K562 (cell line): ENCODE results near the gene EXOG. TPM values are rescaled to one million over a fixed set of nuclear protein-coding genes. Genes with fewer than 3 reads are reported as not detected.

Experiments used
- ATAC-seq: fragments of 200-7000 bp; cut with Tn5 transposase; 3 replicates; pipeline ENCODE4 v1.9.1; 2020; ENCODE audit warnings: moderate library complexity
- Bru-seq: library from RNA; stranded (reverse); fragments of 400-500 nt; gene quantifications from one replicate; lab custom pipeline; 2021; lab: Mats Ljungman, UMichigan
- BruChase-seq, 2 experiments: library from RNA; stranded (reverse); fragments of 400-500 nt; gene quantifications; one replicate each; lab custom pipeline; 2021; lab: Mats Ljungman, UMichigan
- BruUV-seq: library from RNA; stranded (reverse); fragments of 400-500 nt; replicated peaks from 2 replicates; lab custom pipeline; 2021; lab: Mats Ljungman, UMichigan
- CTCF ChIA-PET: fragments of 300-600 bp; formaldehyde crosslinking; extraction: SDS; loops from one replicate; lab custom pipeline; 2021; ENCODE audit warnings: low intra/inter-chr PET ratio; lab: Yijun Ruan, JAX
- POLR2A ChIA-PET: fragments of 300-600, 350-650 bp; sonication (Branson Sonifier 250); formaldehyde crosslinking; extraction: SDS; loops from one replicate; lab custom pipeline; 2021; ENCODE audit warnings: antibody characterized with exemption, inconsistent platforms; lab: Yijun Ruan, JAX
- DNase-seq, 4 experiments: peaks; one replicate each; pipeline versions ENCODE4 v3.0.0 to v3.0.0-alpha.2; 2011 to 2018; ENCODE audit warnings: low spot score in 3 of 4, mixed read lengths in 3 of 4; ENCODE audit errors: extremely low read depth in 1 of 4
- FAIRE-seq: peaks from 2 replicates; lab custom pipeline; 2011; peaks lifted over from hg19 to GRCh38; lab: Jason Lieb, UNC
- H2AFZ ChIP-seq: 2 replicates; pipeline ENCODE4 v1.6.0; 2011; ENCODE audit warnings: low read depth, low read length, control low read depth, inconsistent platforms
- H3K27ac ChIP-seq: fragments of 200-600 bp; 3 replicates; pipeline ENCODE4 v1.8.0; 2011; ENCODE audit warnings: low read depth, mild to moderate bottlenecking, control low read depth, inconsistent platforms, low read length, moderate library complexity, mixed read lengths; ENCODE audit errors: extremely low read depth
- H3K27me3 ChIP-seq, 2 experiments: fragments of 300-600 bp in 1 of 2; 2 replicates in 1 of 2; 3 replicates in 1 of 2; pipeline versions ENCODE4 v1.6.0 to v1.8.0; 2011; ENCODE audit warnings: inconsistent platforms in 2 of 2, low read length in 2 of 2, mild to moderate bottlenecking in 1 of 2, mixed read lengths in 1 of 2, moderate library complexity in 1 of 2; ENCODE audit not compliant: control insufficient read depth in 2 of 2, insufficient read depth in 2 of 2
- H3K36me3 ChIP-seq: fragments of 300-600 bp; 3 replicates; pipeline ENCODE4 v1.8.0; 2011; ENCODE audit warnings: mild to moderate bottlenecking, low read length, inconsistent platforms; ENCODE audit not compliant: control insufficient read depth, insufficient read depth
- H3K4me1 ChIP-seq, 2 experiments: fragments of 200-600 bp in 1 of 2; replicated peaks in 1 of 2; 2 replicates in 1 of 2; 3 replicates in 1 of 2; pipeline versions ENCODE4 v1.5.1 to v1.8.0; 2011; ENCODE audit warnings: inconsistent platforms in 2 of 2, low read length in 2 of 2, mild to moderate bottlenecking in 1 of 2, mixed read lengths in 1 of 2, moderate library complexity in 1 of 2; ENCODE audit not compliant: control insufficient read depth in 2 of 2, insufficient read depth in 2 of 2
- H3K4me2 ChIP-seq: 2 replicates; pipeline ENCODE4 v1.6.1; 2011; ENCODE audit warnings: low read length, control low read depth, inconsistent platforms, mixed read lengths; ENCODE audit not compliant: insufficient read depth
- H3K4me3 ChIP-seq: fragments of 200-600 bp; sonication (generic), shearing (Covaris generic); 2 replicates; pipeline ENCODE4 v1.5.1; 2016; ENCODE audit warnings: control low read depth, inconsistent platforms
- H3K79me2 ChIP-seq: fragments of 200-600 bp; 3 replicates; pipeline ENCODE4 v1.8.0; 2011; ENCODE audit warnings: low read length, inconsistent platforms; ENCODE audit not compliant: control insufficient read depth, insufficient read depth
- H3K9ac ChIP-seq, 2 experiments: 2 replicates each; pipeline versions ENCODE4 v1.6.0 to v1.6.1; 2011; ENCODE audit warnings: low read depth in 2 of 2, low read length in 2 of 2, control low read depth in 1 of 2, inconsistent platforms in 1 of 2, mild to moderate bottlenecking in 1 of 2, mixed read lengths in 1 of 2; ENCODE audit not compliant: insufficient read depth in 1 of 2
- H3K9me1 ChIP-seq: one replicate; pipeline ENCODE4 v1.6.0; 2011; ENCODE audit warnings: inconsistent platforms, mild to moderate bottlenecking, low read length, moderate library complexity; ENCODE audit not compliant: control insufficient read depth, insufficient read depth
- H3K9me3 ChIP-seq: replicated peaks from 2 replicates; pipeline ENCODE4 v1.5.1; 2011; ENCODE audit warnings: low read depth, low read length, inconsistent platforms; ENCODE audit not compliant: control insufficient read depth, insufficient read depth
- H4K20me1 ChIP-seq: replicated peaks from 2 replicates; pipeline ENCODE4 v1.6.1; 2011; ENCODE audit warnings: low read length, inconsistent platforms, mixed read lengths; ENCODE audit not compliant: control insufficient read depth, insufficient read depth
- KLF6 ChIP-seq: fragments of 250-450 bp; sonication (Bioruptor Pico); IDR thresholded peaks from 2 replicates; pipeline ENCODE4 v1.4.0; 2020; ENCODE audit warnings: mild to moderate bottlenecking, moderate library complexity, borderline replicate concordance
- TEAD1 ChIP-seq, 2 experiments: fragments of 450-650 bp in 1 of 2; sonication (generic) in 1 of 2; formaldehyde crosslinking; IDR thresholded peaks; 2 replicates each; pipeline versions ENCODE4 v1.4.0 to v1.8.0; 2020 to 2022; ENCODE audit warnings: mild to moderate bottlenecking in 2 of 2, missing genetic modification reagents in 1 of 2
- WGBS: fragments of 100-300 bp; shearing (Covaris generic); methylation state at CpG from one replicate; pipeline ENCODE4 v1.1.6; 2016; ENCODE audit warnings: low coverage, mixed read lengths; ENCODE audit not compliant: insufficient coverage; ENCODE audit errors: missing lambda C conversion rate; 5-methylcytosine and 5-hydroxymethylcytosine counted together
- in situ Hi-C: fragments of 300-500 bp; cut with MboI; formaldehyde crosslinking; loops from 4 replicates; pipeline ENCODE4 v1.15.0; 2018; ENCODE audit warnings: inconsistent platforms, mixed read lengths
- intact Hi-C: fragments of 100-400 bp; cut with micrococcal nuclease; formaldehyde crosslinking; loops from 2 replicates; pipeline ENCODE4 v1.14.2; 2022
- long read RNA-seq, 3 experiments: library from polyadenylated mRNA in 2 of 3; library from RNA in 1 of 3; unstranded in 2 of 3; stranded (forward) in 1 of 3; transcript quantifications; one replicate each; pipeline ENCODE4 v2.0.0, GENCODE V29; 2019 to 2022
- polyA minus RNA-seq, 3 experiments: library from RNA; depleted of rRNA, polyadenylated mRNA; stranded (reverse); fragments of >200 nt; gene quantifications; 2 replicates each; pipeline ENCODE4 v1.2.3, GENCODE V29; 2011
- polyA plus RNA-seq, 8 experiments: library from polyadenylated mRNA; depleted of rRNA in 4 of 8; stranded (reverse) in 5 of 8; unstranded in 3 of 8; fragments of >200 nt; fragmentation: Nextera tagmentation in 2 of 8; fragmentation: Illumina TruSeq in 1 of 8; extraction: Ambion mirVana in 2 of 8; extraction: Trizol in 1 of 8; gene quantifications; 2 replicates each; pipeline versions ENCODE4 v1.2.1 to v1.2.3, GENCODE V29; 2011 to 2014; ENCODE audit warnings: inconsistent platforms in 1 of 8, missing spikeins in 1 of 8
- total RNA-seq, 7 experiments: library from RNA; depleted of rRNA in 6 of 7; stranded (reverse); fragments of >200 nt in 6 of 7; fragmentation: Illumina TruSeq in 2 of 7; extraction: Trizol in 2 of 7; gene quantifications; 2 replicates each; pipeline versions ENCODE4 v1.2.1 to v1.2.3, GENCODE V29; 2011 to 2021; ENCODE audit warnings: low replicate concordance in 1 of 7
- TF ChIP-seq, protein P1 (sequence below), 3 experiments: fragments of 200-800 bp in 1 of 3; fragments of 250-450 bp in 1 of 3; fragments of 450-650 bp in 1 of 3; sonication (Bioruptor Pico) in 1 of 3; sonication (Bioruptor generic) in 1 of 3; formaldehyde crosslinking in 1 of 3; IDR thresholded peaks; 2 replicates each; pipeline versions ENCODE4 v1.6.1 to v1.8.0; 2016 to 2022; ENCODE audit warnings: mild to moderate bottlenecking in 2 of 3, missing genetic modification characterization in 2 of 3, missing compliant biosample characterization in 1 of 3, moderate library complexity in 1 of 3
- TF ChIP-seq, protein P2 (sequence below), 2 experiments: IDR thresholded peaks; 2 replicates each; pipeline ENCODE4 v1.6.1; 2011; ENCODE audit warnings: borderline replicate concordance in 1 of 2, control low read depth in 1 of 2, low read depth in 1 of 2, low read length in 1 of 2, mild to moderate bottlenecking in 1 of 2, mixed read lengths in 1 of 2, moderate library complexity in 1 of 2; ENCODE audit not compliant: insufficient read depth in 1 of 2, insufficient read length in 1 of 2, poor library complexity in 1 of 2, severe bottlenecking in 1 of 2; ENCODE audit errors: extremely low read depth in 1 of 2

The EXOG gene, protein sequence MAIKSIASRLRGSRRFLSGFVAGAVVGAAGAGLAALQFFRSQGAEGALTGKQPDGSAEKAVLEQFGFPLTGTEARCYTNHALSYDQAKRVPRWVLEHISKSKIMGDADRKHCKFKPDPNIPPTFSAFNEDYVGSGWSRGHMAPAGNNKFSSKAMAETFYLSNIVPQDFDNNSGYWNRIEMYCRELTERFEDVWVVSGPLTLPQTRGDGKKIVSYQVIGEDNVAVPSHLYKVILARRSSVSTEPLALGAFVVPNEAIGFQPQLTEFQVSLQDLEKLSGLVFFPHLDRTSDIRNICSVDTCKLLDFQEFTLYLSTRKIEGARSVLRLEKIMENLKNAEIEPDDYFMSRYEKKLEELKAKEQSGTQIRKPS
- 28.1 and 64.0 TPM in 2 replicates for total RNA-seq (2011; cell fraction: chromatin; rRNA removed; ENCODE audit: low replicate concordance)
- 10.8 and 13.6 TPM in 2 replicates for total RNA-seq (2011; cell fraction: nucleolus; rRNA removed)
- 32.4 and 55.4 TPM in 2 replicates for total RNA-seq (2011; cell fraction: nucleoplasm; rRNA removed)
- total RNA-seq (2014; rRNA removed) (9.9 and 10.8 TPM in 2 replicates), total RNA-seq (2014; rRNA removed; fragmentation: Illumina TruSeq; extraction: Trizol) (16.3 and 18.1 TPM in 2 replicates), total RNA-seq (2015; rRNA removed; fragmentation: Illumina TruSeq; extraction: Trizol) (13.6 and 15.7 TPM in 2 replicates), total RNA-seq (2021) (14.4 and 14.5 TPM in 2 replicates), polyA plus RNA-seq (2011; rRNA removed) (12.0 and 16.9 TPM in 2 replicates), polyA plus RNA-seq (2014; fragmentation: Illumina TruSeq; extraction: Trizol) (13.4 and 13.9 TPM in 2 replicates), polyA plus RNA-seq (2014; fragmentation: Nextera tagmentation; extraction: Ambion mirVana) (10 to 100 TPM; 13.1 to 21.7 TPM), polyA plus RNA-seq (2014; rRNA removed) (12.9 and 14.8 TPM in 2 replicates), polyA minus RNA-seq (2011; rRNA and poly(A)+ RNA removed) (12.5 and 13.5 TPM in 2 replicates), Bru-seq, nascent RNA (percentile 74 among the genes with signal in this experiment), BruChase-seq, experiment 1, labeled RNA remaining after a 2-hour chase (percentile 76 among the genes with signal in this experiment), BruChase-seq, experiment 2, labeled RNA remaining after a 6-hour chase (percentile 71 among the genes with signal in this experiment)
- 4.1 and 8.2 TPM in 2 replicates for polyA plus RNA-seq (2011; cell fraction: cytosol; rRNA removed)
- polyA plus RNA-seq (2011; cell fraction: nucleus; rRNA removed) = 16.3 and 16.8 TPM in 2 replicates
- polyA plus RNA-seq (2012) = 10.1 and 10.2 TPM in 2 replicates
- 3.7 and 5.8 TPM in 2 replicates for polyA minus RNA-seq (2011; cell fraction: cytosol; rRNA and poly(A)+ RNA removed)
- 8.1 and 12.7 TPM in 2 replicates for polyA minus RNA-seq (2011; cell fraction: nucleus; rRNA and poly(A)+ RNA removed)
- long read RNA-seq, experiment 1, partial matches to known transcripts = 1 of 25 reads
- long read RNA-seq, experiment 1, other reads (novel, unspliced or antisense) = 20 of 25 reads
- long read RNA-seq, experiment 2, partial matches to known transcripts = 1 of 10 reads
- long read RNA-seq, experiment 2, other reads (novel, unspliced or antisense) = 6 of 10 reads
- long read RNA-seq, experiment 3, partial matches to known transcripts = 0 of 8 reads
- long read RNA-seq, experiment 3, other reads (novel, unspliced or antisense) = 5 of 8 reads

DNA sequence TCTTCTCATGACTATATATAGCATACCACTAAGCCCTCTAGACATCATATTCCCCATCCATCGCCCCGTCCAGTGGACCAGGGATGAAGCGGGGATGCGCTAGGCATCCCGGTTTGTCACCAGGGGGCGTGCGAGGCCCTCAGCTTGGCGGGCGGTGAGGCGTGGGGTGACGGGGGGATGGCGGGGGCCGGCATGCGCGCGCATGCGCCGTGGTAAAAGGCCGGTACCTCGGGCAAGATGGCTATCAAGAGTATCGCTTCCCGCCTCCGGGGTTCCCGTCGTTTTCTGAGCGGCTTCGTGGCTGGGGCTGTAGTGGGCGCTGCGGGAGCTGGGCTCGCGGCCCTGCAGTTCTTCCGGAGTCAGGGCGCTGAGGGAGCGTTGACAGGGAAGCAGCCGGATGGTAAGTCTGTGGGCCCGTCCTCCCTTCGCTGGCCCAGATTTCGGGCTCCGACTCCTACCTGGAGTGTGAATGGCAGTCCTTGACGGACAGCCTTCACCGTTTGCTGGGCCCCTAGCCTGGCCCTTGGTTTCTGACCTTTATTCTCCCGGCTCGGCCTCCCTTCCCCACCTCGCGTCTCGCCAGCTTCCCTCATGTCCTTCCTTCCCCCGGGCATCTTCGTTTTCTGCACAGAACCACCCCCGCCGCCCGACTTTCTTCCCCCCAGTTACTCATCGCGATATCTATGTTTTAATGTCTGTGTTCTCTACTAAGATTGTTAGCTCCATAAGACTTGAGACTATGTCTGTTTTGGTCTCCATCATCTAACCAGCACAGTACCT lies at the start of gene EXOG:
Gene EXOG, plus strand, starts transcription at position 210 of the 780 bp plus-strand sequence. Its CDS starts 28 bp downstream, at position 238.
- Histone ChIP-seq H2AFZ (peak within 1 kb of the TSS; percentile 100), H3K27me3 (no peaks in the 10 kb centered on the region), H3K4me2 (peak within 1 kb of the TSS; percentile 94), H3K9ac (peak within 1 kb of the TSS; percentile 79 to 98), H3K9me3 (no peaks in the 10 kb centered on the region), H4K20me1 (peaks cover 4% of the 10 kb centered on the region), H3K36me3 (peaks cover 13% of the 10 kb centered on the region; the same call in 1 of the 3 replicates), H3K4me1 (peaks cover 4 to 5% of the 10 kb centered on the region in 2 experiments; a peak in 4 of 5 replicates), H3K4me3 (peak within 1 kb of the TSS; percentile 63), H3K9me1 (no peaks in the 10 kb centered on the region), H3K79me2 (no peaks in the 10 kb centered on the region; the same call in 2 of the 3 replicates), H3K27ac (peak within 1 kb of the TSS; percentile 69)
- intact Hi-C loops (loop anchor here (1.0 to 10.0 kb wide), 5 partner anchors 25 to 504 kb away; no protein-coding TSS in a partner anchor), in situ Hi-C loops (no loop called here)
- CTCF ChIA-PET = interaction anchor here (0.7 to 1.7 kb wide), 6 partner anchors 94 to 504 kb away, joined by 3 to 9 read pairs (median 4); partner anchors contain the start of gene SCN5A
- DNase-seq (peak; percentile 97 to 100 (median 100)), ATAC-seq (peak; percentile 99), FAIRE-seq (peak; percentile 93)
- POLR2A ChIA-PET = interaction anchor here (0.5 to 1.4 kb wide), 5 partner anchors 11 to 1115 kb away, joined by 3 to 6 read pairs (median 4); no protein-coding TSS in a partner anchor
- TSS peak; percentile 45 for BruUV-seq
- under 1% methylated on average over 34 of the region's 53 CpGs for WGBS
- TF ChIP-seq, protein P1, sequence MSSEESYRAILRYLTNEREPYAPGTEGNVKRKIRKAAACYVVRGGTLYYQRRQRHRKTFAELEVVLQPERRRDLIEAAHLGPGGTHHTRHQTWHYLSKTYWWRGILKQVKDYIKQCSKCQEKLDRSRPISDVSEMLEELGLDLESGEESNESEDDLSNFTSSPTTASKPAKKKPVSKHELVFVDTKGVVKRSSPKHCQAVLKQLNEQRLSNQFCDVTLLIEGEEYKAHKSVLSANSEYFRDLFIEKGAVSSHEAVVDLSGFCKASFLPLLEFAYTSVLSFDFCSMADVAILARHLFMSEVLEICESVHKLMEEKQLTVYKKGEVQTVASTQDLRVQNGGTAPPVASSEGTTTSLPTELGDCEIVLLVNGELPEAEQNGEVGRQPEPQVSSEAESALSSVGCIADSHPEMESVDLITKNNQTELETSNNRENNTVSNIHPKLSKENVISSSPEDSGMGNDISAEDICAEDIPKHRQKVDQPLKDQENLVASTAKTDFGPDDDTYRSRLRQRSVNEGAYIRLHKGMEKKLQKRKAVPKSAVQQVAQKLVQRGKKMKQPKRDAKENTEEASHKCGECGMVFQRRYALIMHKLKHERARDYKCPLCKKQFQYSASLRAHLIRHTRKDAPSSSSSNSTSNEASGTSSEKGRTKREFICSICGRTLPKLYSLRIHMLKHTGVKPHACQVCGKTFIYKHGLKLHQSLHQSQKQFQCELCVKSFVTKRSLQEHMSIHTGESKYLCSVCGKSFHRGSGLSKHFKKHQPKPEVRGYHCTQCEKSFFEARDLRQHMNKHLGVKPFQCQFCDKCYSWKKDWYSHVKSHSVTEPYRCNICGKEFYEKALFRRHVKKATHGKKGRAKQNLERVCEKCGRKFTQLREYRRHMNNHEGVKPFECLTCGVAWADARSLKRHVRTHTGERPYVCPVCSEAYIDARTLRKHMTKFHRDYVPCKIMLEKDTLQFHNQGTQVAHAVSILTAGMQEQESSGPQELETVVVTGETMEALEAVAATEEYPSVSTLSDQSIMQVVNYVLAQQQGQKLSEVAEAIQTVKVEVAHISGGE (CRISPR knock-in tag; IDR thresholded peaks at IDR 0.05) = peak in 1 of 3 experiments; percentile 86; a peak in 2 of 6 replicates
- TF ChIP-seq, protein P2, sequence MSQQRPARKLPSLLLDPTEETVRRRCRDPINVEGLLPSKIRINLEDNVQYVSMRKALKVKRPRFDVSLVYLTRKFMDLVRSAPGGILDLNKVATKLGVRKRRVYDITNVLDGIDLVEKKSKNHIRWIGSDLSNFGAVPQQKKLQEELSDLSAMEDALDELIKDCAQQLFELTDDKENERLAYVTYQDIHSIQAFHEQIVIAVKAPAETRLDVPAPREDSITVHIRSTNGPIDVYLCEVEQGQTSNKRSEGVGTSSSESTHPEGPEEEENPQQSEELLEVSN (IDR thresholded peaks at IDR 0.05; ENCODE audit: borderline replicate concordance in 1 of 2, extremely low read depth in 1 of 2, insufficient read depth in 1 of 2, insufficient read length in 1 of 2, low read depth in 1 of 2, low read length in 1 of 2, poor library complexity in 1 of 2, severe bottlenecking in 1 of 2) = peak; percentile 95 to 96
- TF ChIP-seq KLF6 (CRISPR knock-in tag) (peak; percentile 49; the same call in 1 of the 2 replicates), TEAD1 (CRISPR knock-in tag; IDR thresholded peaks at IDR 0.05) (peak in 1 of 2 experiments; percentile 68; a peak in 1 of 4 replicates)
